Measurements from ENCODE around the gene WWOX. TPM values are rescaled to one million over a fixed set of nuclear protein-coding genes. Genes with fewer than 3 reads are reported as not detected.

The WWOX gene
- total RNA-seq, 4 donors from 2014 or later, result 135 to 209 (median 159) TPM

GRCh38 chr16:79184464-79185030, 1085.1 kb downstream of the WWOX start:
- no peak for TF ChIP-seq CTCF (IDR thresholded peaks at IDR 0.05)
- TF ChIP-seq POLR2A (IDR thresholded peaks at IDR 0.05), result no peak
- intact Hi-C loops (cut with DNase I), result no loop called here
- 81 to 82% methylated on average over 2 of the region's 2 CpGs for WGBS, 2 donors
- Histone ChIP-seq H3K4me3 (replicated peaks in 1 of 3) (no peak overlapping the region), H3K4me1 (no peaks in the 10 kb centered on the region), H3K9me3 (no peaks in the 10 kb centered on the region), H3K27me3 (no peaks in the 10 kb centered on the region), H3K27ac (no peak overlapping the region), H3K36me3 (no peaks in the 10 kb centered on the region)
- DNase-seq, result no peak

- Histone ChIP-seq H3K9me3 (no peaks in the 10 kb centered on the region), H3K27me3 (no peaks in the 10 kb centered on the region), H3K27ac (no peak overlapping the region), H3K4me3 (replicated peaks in 1 of 3) (no peak overlapping the region), H3K4me1 (no peaks in the 10 kb centered on the region), H3K36me3 (no peaks in the 10 kb centered on the region)
- DNase-seq, result no peak
- intact Hi-C loops (cut with DNase I), result no loop called here
- WGBS, 2 donors, result 85 to 93% methylated on average over 4 of the region's 4 CpGs
- TF ChIP-seq CTCF (IDR thresholded peaks at IDR 0.05) (no peak), POLR2A (IDR thresholded peaks at IDR 0.05) (no peak)
Observed at GRCh38 chr16:79185711-79186110, 1086.3 kb downstream of the WWOX start.

- no peaks in the 10 kb centered on the region for H3K27me3 ChIP-seq
- H3K36me3 ChIP-seq, result no peaks in the 10 kb centered on the region
- no peaks in the 10 kb centered on the region for H3K9me3 ChIP-seq
- no peak overlapping the region for H3K4me3 ChIP-seq (replicated peaks in 1 of 3)
- TF ChIP-seq POLR2A (IDR thresholded peaks at IDR 0.05) (no peak), CTCF (IDR thresholded peaks at IDR 0.05) (no peak)
- H3K27ac ChIP-seq, result no peak overlapping the region
- intact Hi-C loops (cut with DNase I), result no loop called here
- no peaks in the 10 kb centered on the region for H3K4me1 ChIP-seq
- no peak for DNase-seq
- WGBS, 2 donors, result 75 to 86% methylated on average over 6 of the region's 6 CpGs
Observed at GRCh38 chr16:79186196-79186595, 1086.7 kb downstream of the WWOX start.

GRCh38 chr16:79188115-79188738, 1088.8 kb downstream of the WWOX start:
- Histone ChIP-seq H3K4me1 (no peaks in the 10 kb centered on the region), H3K9me3 (no peaks in the 10 kb centered on the region), H3K27me3 (no peaks in the 10 kb centered on the region), H3K27ac (no peak overlapping the region), H3K36me3 (no peaks in the 10 kb centered on the region), H3K4me3 (replicated peaks in 1 of 3) (no peak overlapping the region)
- TF ChIP-seq POLR2A (IDR thresholded peaks at IDR 0.05) (no peak), CTCF (IDR thresholded peaks at IDR 0.05) (no peak)
- WGBS, 2 donors, result 83 to 88% methylated on average over 13 of the region's 13 CpGs
- no peak for DNase-seq
- intact Hi-C loops (cut with DNase I), result no loop called here

GRCh38 chr16:79188739-79189122, 1089.3 kb downstream of the WWOX start:
- DNase-seq, result no peak
- 75 to 80% methylated on average over 5 of the region's 5 CpGs for WGBS, 2 donors
- Histone ChIP-seq H3K9me3 (no peaks in the 10 kb centered on the region), H3K27me3 (no peaks in the 10 kb centered on the region), H3K4me1 (no peaks in the 10 kb centered on the region), H3K27ac (no peak overlapping the region), H3K36me3 (no peaks in the 10 kb centered on the region), H3K4me3 (replicated peaks in 1 of 3) (no peak overlapping the region)
- intact Hi-C loops (cut with DNase I), result no loop called here
- TF ChIP-seq CTCF (IDR thresholded peaks at IDR 0.05) (no peak), POLR2A (IDR thresholded peaks at IDR 0.05) (no peak)

All from thyroid gland (tissue), 4 donors.